Stimulated activated CD8-positive, alpha-beta memory T cell treated with anti-CD3 and anti-CD28 coated beads, Interleukin-7, amount 100 ng/mL, for 48 hours (primary cell): Measurements from ENCODE around the gene NPRL2.

Source experiments
- DNase-seq, 2 donors: peaks; one replicate each; pipeline ENCODE4 v3.0.0-alpha.2; 2020; ENCODE audit warnings: low read depth in 1 of 2; ENCODE audit errors: extremely low read depth in 1 of 2

Gene NPRL2

GRCh38 chr3:50373146-50374051, 22.8 kb upstream of the NPRL2 start:
- DNase-seq, result no peak

GRCh38 chr3:50372349-50372748, 21.8 kb upstream of the NPRL2 start:
- no peak for DNase-seq

GRCh38 chr3:50371133-50371685, 20.6 kb upstream of the NPRL2 start:
- DNase-seq, result no peak

GRCh38 chr3:50370594-50370993, 20.0 kb upstream of the NPRL2 start:
- DNase-seq, result no peak

GRCh38 chr3:50369012-50369670, 18.6 kb upstream of the NPRL2 start:
- DNase-seq, result no peak

GRCh38 chr3:50365842-50366220, 15.3 kb upstream of the NPRL2 start:
- DNase-seq, result no peak

GRCh38 chr3:50365080-50365841, 14.7 kb upstream of the NPRL2 start:
- DNase-seq, result peak; percentile 80 to 91

- DNase-seq, result no peak
Observed at GRCh38 chr3:50364573-50365079, 14.1 kb upstream of the NPRL2 start.

GRCh38 chr3:50359760-50360110, 9.2 kb upstream of the NPRL2 start:
- no peak for DNase-seq

- peak; percentile 86 to 96 for DNase-seq
Observed at GRCh38 chr3:50358911-50359759, 8.6 kb upstream of the NPRL2 start, which contains the start of gene TMEM115. Gene TMEM115, minus strand, starts transcription at chr3:50359521. Its CDS starts 458 bp downstream, at chr3:50359063.

- no peak for DNase-seq
Observed at GRCh38 chr3:50358355-50358910, 7.9 kb upstream of the NPRL2 start.

- no peak for DNase-seq
Observed at GRCh38 chr3:50357481-50357880, 6.9 kb upstream of the NPRL2 start.

GRCh38 chr3:50356553-50356952, 6.0 kb upstream of the NPRL2 start:
- DNase-seq, result no peak

- no peak for DNase-seq
Observed at GRCh38 chr3:50355829-50356552, 5.4 kb upstream of the NPRL2 start.

GRCh38 chr3:50354850-50355249, 4.3 kb upstream of the NPRL2 start:
- no peak for DNase-seq

- no peak for DNase-seq
Observed at GRCh38 chr3:50354186-50354764, 3.7 kb upstream of the NPRL2 start.

- DNase-seq, result no peak
Observed at GRCh38 chr3:50353245-50354004, 2.9 kb upstream of the NPRL2 start.

GRCh38 chr3:50352781-50353180, 2.2 kb upstream of the NPRL2 start:
- no peak for DNase-seq
